Measurements from ENCODE around the gene HNRNPF.
"Not testable (repeated sequence)": the region's sequence is repeated elsewhere in the genome, so short reads cannot be mapped to it uniquely, and the experiment has no call there.

Gene HNRNPF

GRCh38 chr10:43348511-43349312 lies 60.3 kb downstream of the HNRNPF start:
- no peaks in the 10 kb centered on the region for H3K9me3 ChIP-seq (ENCODE audit: control insufficient read depth, low read length)
- peaks cover 28% of the 10 kb centered on the region for H3K4me1 ChIP-seq (ENCODE audit: control insufficient read depth, insufficient read depth, low read length)
- no peaks in the 10 kb centered on the region for H3K36me3 ChIP-seq (ENCODE audit: control insufficient read depth, insufficient read depth, low read length)
- peaks cover 12% of the 10 kb centered on the region for H3K27me3 ChIP-seq (ENCODE audit: control insufficient read depth, insufficient read depth, low read length)
- no peak overlapping the region for H3K9ac ChIP-seq (ENCODE audit: low read length)
- H3K4me3 ChIP-seq (ENCODE audit: low read length), result no peak overlapping the region

GRCh38 chr10:43347997-43348396 lies 61.0 kb downstream of the HNRNPF start:
- Histone ChIP-seq H3K4me3 (ENCODE audit: low read length) (no peak overlapping the region), H3K4me1 (ENCODE audit: control insufficient read depth, insufficient read depth, low read length) (peaks cover 25% of the 10 kb centered on the region), H3K9ac (ENCODE audit: low read length) (no peak overlapping the region), H3K27me3 (ENCODE audit: control insufficient read depth, insufficient read depth, low read length) (peaks cover 12% of the 10 kb centered on the region), H3K36me3 (ENCODE audit: control insufficient read depth, insufficient read depth, low read length) (no peaks in the 10 kb centered on the region), H3K9me3 (ENCODE audit: control insufficient read depth, low read length) (no peaks in the 10 kb centered on the region)

- Histone ChIP-seq H3K36me3 (ENCODE audit: control insufficient read depth, insufficient read depth, low read length) (no peaks in the 10 kb centered on the region), H3K4me1 (ENCODE audit: control insufficient read depth, insufficient read depth, low read length) (peaks cover 25% of the 10 kb centered on the region), H3K9me3 (ENCODE audit: control insufficient read depth, low read length) (no peaks in the 10 kb centered on the region), H3K27me3 (ENCODE audit: control insufficient read depth, insufficient read depth, low read length) (no peaks in the 10 kb centered on the region), H3K9ac (ENCODE audit: low read length) (no peak overlapping the region), H3K4me3 (ENCODE audit: low read length) (no peak overlapping the region)
Observed at GRCh38 chr10:43344051-43344450, 64.9 kb downstream of the HNRNPF start.

GRCh38 chr10:43343126-43343525 lies 65.9 kb downstream of the HNRNPF start:
- Histone ChIP-seq H3K9ac (ENCODE audit: low read length) (no peak overlapping the region), H3K27me3 (ENCODE audit: control insufficient read depth, insufficient read depth, low read length) (no peaks in the 10 kb centered on the region), H3K4me1 (ENCODE audit: control insufficient read depth, insufficient read depth, low read length) (peaks cover 19% of the 10 kb centered on the region), H3K9me3 (ENCODE audit: control insufficient read depth, low read length) (no peaks in the 10 kb centered on the region), H3K4me3 (ENCODE audit: low read length) (no peak overlapping the region), H3K36me3 (ENCODE audit: control insufficient read depth, insufficient read depth, low read length) (no peaks in the 10 kb centered on the region)

GRCh38 chr10:43342279-43343125 lies 66.5 kb downstream of the HNRNPF start:
- H3K4me3 ChIP-seq (ENCODE audit: low read length), result no peak overlapping the region
- H3K4me1 ChIP-seq (ENCODE audit: control insufficient read depth, insufficient read depth, low read length), result peaks cover 19% of the 10 kb centered on the region
- H3K9ac ChIP-seq (ENCODE audit: low read length), result no peak overlapping the region
- H3K9me3 ChIP-seq (ENCODE audit: control insufficient read depth, low read length), result no peaks in the 10 kb centered on the region
- H3K27me3 ChIP-seq (ENCODE audit: control insufficient read depth, insufficient read depth, low read length), result no peaks in the 10 kb centered on the region
- no peaks in the 10 kb centered on the region for H3K36me3 ChIP-seq (ENCODE audit: control insufficient read depth, insufficient read depth, low read length)

GRCh38 chr10:43341450-43341849 lies 67.5 kb downstream of the HNRNPF start:
- no peaks in the 10 kb centered on the region for H3K36me3 ChIP-seq (ENCODE audit: control insufficient read depth, insufficient read depth, low read length)
- no peak overlapping the region for H3K4me3 ChIP-seq (ENCODE audit: low read length)
- peaks cover 19% of the 10 kb centered on the region for H3K4me1 ChIP-seq (ENCODE audit: control insufficient read depth, insufficient read depth, low read length)
- no peak overlapping the region for H3K9ac ChIP-seq (ENCODE audit: low read length)
- H3K9me3 ChIP-seq (ENCODE audit: control insufficient read depth, low read length), result no peaks in the 10 kb centered on the region
- H3K27me3 ChIP-seq (ENCODE audit: control insufficient read depth, insufficient read depth, low read length), result no peaks in the 10 kb centered on the region

- Histone ChIP-seq H3K9ac (ENCODE audit: low read length) (no peak overlapping the region), H3K36me3 (ENCODE audit: control insufficient read depth, insufficient read depth, low read length) (no peaks in the 10 kb centered on the region), H3K4me1 (ENCODE audit: control insufficient read depth, insufficient read depth, low read length) (peaks cover 19% of the 10 kb centered on the region), H3K4me3 (ENCODE audit: low read length) (no peak overlapping the region), H3K27me3 (ENCODE audit: control insufficient read depth, insufficient read depth, low read length) (no peaks in the 10 kb centered on the region), H3K9me3 (ENCODE audit: control insufficient read depth, low read length) (no peaks in the 10 kb centered on the region)
Observed at GRCh38 chr10:43340619-43341018, 68.4 kb downstream of the HNRNPF start.

GRCh38 chr10:43340101-43340500 lies 68.9 kb downstream of the HNRNPF start:
- H3K9ac ChIP-seq (ENCODE audit: low read length), result no peak overlapping the region
- peaks cover 19% of the 10 kb centered on the region for H3K4me1 ChIP-seq (ENCODE audit: control insufficient read depth, insufficient read depth, low read length)
- no peak overlapping the region for H3K4me3 ChIP-seq (ENCODE audit: low read length)
- no peaks in the 10 kb centered on the region for H3K27me3 ChIP-seq (ENCODE audit: control insufficient read depth, insufficient read depth, low read length)
- no peaks in the 10 kb centered on the region for H3K36me3 ChIP-seq (ENCODE audit: control insufficient read depth, insufficient read depth, low read length)
- no peaks in the 10 kb centered on the region for H3K9me3 ChIP-seq (ENCODE audit: control insufficient read depth, low read length)

GRCh38 chr10:43339136-43339535 lies 69.8 kb downstream of the HNRNPF start:
- Histone ChIP-seq H3K4me1 (ENCODE audit: control insufficient read depth, insufficient read depth, low read length) (peaks cover 17% of the 10 kb centered on the region), H3K4me3 (ENCODE audit: low read length) (no peak overlapping the region), H3K27me3 (ENCODE audit: control insufficient read depth, insufficient read depth, low read length) (no peaks in the 10 kb centered on the region), H3K9ac (ENCODE audit: low read length) (no peak overlapping the region), H3K36me3 (ENCODE audit: control insufficient read depth, insufficient read depth, low read length) (no peaks in the 10 kb centered on the region), H3K9me3 (ENCODE audit: control insufficient read depth, low read length) (no peaks in the 10 kb centered on the region)

GRCh38 chr10:43338117-43338516 lies 70.9 kb downstream of the HNRNPF start:
- peaks cover 12% of the 10 kb centered on the region for H3K4me1 ChIP-seq (ENCODE audit: control insufficient read depth, insufficient read depth, low read length)

GRCh38 chr10:43337536-43337935 lies 71.5 kb downstream of the HNRNPF start:
- not testable (repeated sequence) for H3K9ac ChIP-seq (ENCODE audit: low read length); H3K36me3 ChIP-seq (ENCODE audit: control insufficient read depth, insufficient read depth, low read length); H3K4me3 ChIP-seq (ENCODE audit: low read length); H3K9me3 ChIP-seq (ENCODE audit: control insufficient read depth, low read length); H3K27me3 ChIP-seq (ENCODE audit: control insufficient read depth, insufficient read depth, low read length)
- H3K4me1 ChIP-seq (ENCODE audit: control insufficient read depth, insufficient read depth, low read length), result peaks cover 12% of the 10 kb centered on the region

More at GRCh38 chr10:43338117-43338516, 70.9 kb downstream of the HNRNPF start:
- no peaks in the 10 kb centered on the region for H3K36me3 ChIP-seq (ENCODE audit: control insufficient read depth, insufficient read depth, low read length)
- H3K9ac ChIP-seq (ENCODE audit: low read length), result no peak overlapping the region
- no peaks in the 10 kb centered on the region for H3K27me3 ChIP-seq (ENCODE audit: control insufficient read depth, insufficient read depth, low read length)
- no peaks in the 10 kb centered on the region for H3K9me3 ChIP-seq (ENCODE audit: control insufficient read depth, low read length)
- no peak overlapping the region for H3K4me3 ChIP-seq (ENCODE audit: low read length)

- peaks cover 12% of the 10 kb centered on the region for H3K4me1 ChIP-seq (ENCODE audit: control insufficient read depth, insufficient read depth, low read length)
- H3K9ac ChIP-seq (ENCODE audit: low read length), result no peak overlapping the region
- H3K27me3 ChIP-seq (ENCODE audit: control insufficient read depth, insufficient read depth, low read length), result no peaks in the 10 kb centered on the region
- no peaks in the 10 kb centered on the region for H3K36me3 ChIP-seq (ENCODE audit: control insufficient read depth, insufficient read depth, low read length)
- H3K9me3 ChIP-seq (ENCODE audit: control insufficient read depth, low read length), result no peaks in the 10 kb centered on the region
- no peak overlapping the region for H3K4me3 ChIP-seq (ENCODE audit: low read length)
Observed at GRCh38 chr10:43336641-43337318, 72.2 kb downstream of the HNRNPF start.

Data from mucosa of stomach (tissue), 1 donor.